LNCaP clone FGC (cell line): ENCODE results near the gene OR1J4.

Experiments
- DNase-seq: peaks from one replicate; pipeline ENCODE4 v3.0.0-alpha.2; 2011; ENCODE audit warnings: low read depth
- H3K4me3 ChIP-seq: 2 replicates; pipeline ENCODE4 v1.5.1; 2011; ENCODE audit warnings: mild to moderate bottlenecking, low read depth, low read length, control low read depth
- TF ChIP-seq, protein P1 (sequence below): IDR thresholded peaks from 2 replicates; pipeline ENCODE4 v1.5.1; 2012; ENCODE audit warnings: mild to moderate bottlenecking; ENCODE audit not compliant: control insufficient read depth, insufficient read depth; ENCODE audit errors: extremely low read depth

OR1J4 gene

DNA sequence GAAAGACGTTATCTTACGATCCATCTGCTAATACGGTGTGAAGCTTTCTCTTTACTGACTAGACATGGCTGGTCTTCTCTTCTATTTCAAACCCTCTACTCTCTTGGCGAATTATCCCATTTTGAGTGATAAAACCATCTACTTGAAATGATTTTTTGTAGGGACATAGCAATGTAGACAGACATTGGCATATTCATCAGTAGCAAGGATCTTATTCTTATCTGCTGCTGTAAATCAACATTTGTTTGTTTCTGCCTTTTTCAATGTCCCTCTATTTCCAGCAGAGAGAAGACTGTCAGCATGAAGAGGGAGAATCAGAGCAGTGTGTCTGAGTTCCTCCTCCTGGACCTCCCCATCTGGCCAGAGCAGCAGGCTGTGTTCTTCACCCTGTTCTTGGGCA lies at the start of gene OR1J4:
Gene OR1J4, plus strand, starts transcription at position 301 of the 400 bp plus-strand sequence. Its CDS starts 0 bp downstream, at position 301.
- H3K4me3 ChIP-seq, result no peak within 1 kb of the TSS
- DNase-seq, result no peak
- TF ChIP-seq, protein P1, sequence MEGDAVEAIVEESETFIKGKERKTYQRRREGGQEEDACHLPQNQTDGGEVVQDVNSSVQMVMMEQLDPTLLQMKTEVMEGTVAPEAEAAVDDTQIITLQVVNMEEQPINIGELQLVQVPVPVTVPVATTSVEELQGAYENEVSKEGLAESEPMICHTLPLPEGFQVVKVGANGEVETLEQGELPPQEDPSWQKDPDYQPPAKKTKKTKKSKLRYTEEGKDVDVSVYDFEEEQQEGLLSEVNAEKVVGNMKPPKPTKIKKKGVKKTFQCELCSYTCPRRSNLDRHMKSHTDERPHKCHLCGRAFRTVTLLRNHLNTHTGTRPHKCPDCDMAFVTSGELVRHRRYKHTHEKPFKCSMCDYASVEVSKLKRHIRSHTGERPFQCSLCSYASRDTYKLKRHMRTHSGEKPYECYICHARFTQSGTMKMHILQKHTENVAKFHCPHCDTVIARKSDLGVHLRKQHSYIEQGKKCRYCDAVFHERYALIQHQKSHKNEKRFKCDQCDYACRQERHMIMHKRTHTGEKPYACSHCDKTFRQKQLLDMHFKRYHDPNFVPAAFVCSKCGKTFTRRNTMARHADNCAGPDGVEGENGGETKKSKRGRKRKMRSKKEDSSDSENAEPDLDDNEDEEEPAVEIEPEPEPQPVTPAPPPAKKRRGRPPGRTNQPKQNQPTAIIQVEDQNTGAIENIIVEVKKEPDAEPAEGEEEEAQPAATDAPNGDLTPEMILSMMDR, result no peak

GRCh38 chr9:122474561-122474960 lies 44.4 kb upstream of the OR1J4 start:
- H3K4me3 ChIP-seq, result no peak overlapping the region
- no peak for DNase-seq
- TF ChIP-seq, protein P1, result no peak

DNA sequence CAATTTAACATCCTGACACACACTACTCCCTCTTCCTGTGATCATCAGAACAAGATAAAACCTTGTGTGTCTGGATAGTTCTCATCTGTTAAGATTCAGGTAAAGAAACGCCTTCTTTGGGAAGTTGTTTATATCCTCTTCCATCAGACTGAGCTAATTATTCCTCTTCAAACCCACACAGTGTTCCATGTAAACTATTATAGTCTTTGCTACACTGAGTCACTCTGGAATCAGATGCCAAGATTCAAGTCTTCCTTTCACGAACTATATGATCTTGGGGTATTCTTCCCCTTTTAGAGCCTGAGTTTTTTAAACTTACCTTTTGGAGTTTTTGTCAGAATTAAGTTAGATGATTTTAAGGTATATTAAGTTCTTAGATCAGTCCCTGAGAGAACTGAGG lies 43.2 kb upstream of the OR1J4 start:
- DNase-seq, result no peak
- TF ChIP-seq, protein P1, result no peak
- no peak overlapping the region for H3K4me3 ChIP-seq

- no peak overlapping the region for H3K4me3 ChIP-seq
- DNase-seq, result no peak
- TF ChIP-seq, protein P1, result no peak
Observed at GRCh38 chr9:122477346-122477745, 41.6 kb upstream of the OR1J4 start.

DNA sequence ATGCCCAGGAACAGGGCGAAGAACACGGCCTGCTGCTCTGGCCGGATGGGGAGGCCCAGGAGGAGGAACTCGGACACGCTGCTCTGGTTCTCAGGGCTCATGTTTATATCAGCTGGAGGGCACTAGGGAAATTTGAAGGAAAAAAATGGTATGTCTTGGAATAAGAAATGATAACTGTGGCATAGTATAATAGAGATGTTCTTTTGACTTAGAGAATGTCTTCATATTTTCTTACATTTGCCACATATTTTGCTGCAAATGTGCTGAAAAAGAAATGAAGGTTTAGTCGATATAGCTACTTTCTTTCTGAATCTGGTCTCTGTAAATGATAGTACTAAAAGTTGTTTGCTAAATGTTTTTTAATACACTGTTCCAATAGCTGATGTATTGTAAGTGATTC lies 41.1 kb upstream of the OR1J4 start, which contains the start of gene OR1J1:
Gene OR1J1, minus strand, starts transcription at position 101 of the 400 bp plus-strand sequence. Its CDS starts 0 bp downstream, at position 101.
- no peak for DNase-seq

GRCh38 chr9:122479062-122479461 lies 39.9 kb upstream of the OR1J4 start:
- DNase-seq, result no peak
- TF ChIP-seq, protein P1, result no peak
- H3K4me3 ChIP-seq, result no peak overlapping the region

More for the DNA sequence above, 41.1 kb upstream of the OR1J4 start, which contains the start of gene OR1J1:
- H3K4me3 ChIP-seq, result no peak within 1 kb of the TSS
- TF ChIP-seq, protein P1, result no peak

DNA sequence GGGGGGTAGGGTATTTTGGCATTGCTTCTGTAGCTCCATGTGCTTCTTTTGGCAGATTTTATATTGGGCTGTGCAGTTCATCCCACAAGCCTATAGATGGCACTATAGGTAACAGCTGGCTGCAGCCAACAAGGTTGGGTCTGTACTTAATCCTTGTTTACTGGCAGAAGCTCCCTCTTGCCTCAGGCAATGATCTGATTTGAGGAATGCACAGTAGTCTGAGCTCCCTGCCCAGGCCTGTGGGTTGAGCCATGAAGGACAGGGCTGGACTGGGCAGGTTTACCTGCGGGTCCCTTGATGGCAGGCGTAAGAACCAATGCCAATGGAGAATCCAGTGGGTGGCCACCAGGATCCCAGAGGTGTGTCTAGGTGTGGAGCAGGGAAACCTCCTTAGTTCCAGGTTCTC lies 20.1 kb upstream of the OR1J4 start:
- H3K4me3 ChIP-seq, result no peak overlapping the region
- TF ChIP-seq, protein P1, result peak; percentile 90
- DNase-seq, result peak; percentile 93
